ENCODE measurements around the gene FOXP4. TPM values are rescaled to one million over a fixed set of nuclear protein-coding genes. Genes with fewer than 3 reads are reported as not detected.

FOXP4 gene
- total and polyA plus RNA-seq, 2 donors (not counting 1 experiment from before 2014, with no cell fraction given), result 0.81 to 1.8 TPM

- TF ChIP-seq CTCF (conservative IDR thresholded peaks at IDR 0.05 in 1 of 2, IDR thresholded peaks at IDR 0.05 in 1 of 2; ENCODE audit: low read depth in 1 of 2, low read length in 2 of 2) (no peak), EZH2 (IDR thresholded peaks at IDR 0.05; ENCODE audit: low read length, missing control alignments) (no peak)
- Histone ChIP-seq H3K36me3 (ENCODE audit: control insufficient read depth, insufficient read depth, low read length) (no peaks in the 10 kb centered on the region), H3K9me3 (ENCODE audit: control insufficient read depth, insufficient read depth, low read depth, low read length) (no peaks in the 10 kb centered on the region), H2AFZ (ENCODE audit: low read length) (no peak overlapping the region), H3K4me1 (ENCODE audit: control insufficient read depth, extremely low read depth, insufficient read depth, low read length) (no peaks in the 10 kb centered on the region), H3K9ac (ENCODE audit: insufficient read depth, low read length) (no peak overlapping the region), H3K4me2 (ENCODE audit: extremely low read depth, insufficient read depth, low read length) (no peak overlapping the region), H3K79me2 (ENCODE audit: control insufficient read depth, insufficient read depth, low read length) (no peaks in the 10 kb centered on the region), H3K4me3 (replicated peaks in 1 of 4; ENCODE audit: control extremely low read depth in 1 of 4, insufficient read depth in 1 of 4, low read depth in 3 of 4, low read length in 4 of 4) (no peak overlapping the region), H4K20me1 (ENCODE audit: control insufficient read depth, extremely low read depth, insufficient read depth, low read length) (no peaks in the 10 kb centered on the region), H3K27me3 (ENCODE audit: control insufficient read depth, insufficient read depth, low read length) (no peaks in the 10 kb centered on the region), H3K27ac (ENCODE audit: insufficient read depth, low read length) (no peak overlapping the region)
- no peak for DNase-seq (ENCODE audit: low read depth in 2 of 2)
Observed at GRCh38 chr6:41596096-41596685, 50.0 kb downstream of the FOXP4 start.

GRCh38 chr6:41596807-41597206, 50.6 kb downstream of the FOXP4 start:
- Histone ChIP-seq H3K4me1 (ENCODE audit: control insufficient read depth, extremely low read depth, insufficient read depth, low read length) (no peaks in the 10 kb centered on the region), H3K27ac (ENCODE audit: insufficient read depth, low read length) (no peak overlapping the region), H3K9ac (ENCODE audit: insufficient read depth, low read length) (no peak overlapping the region), H3K36me3 (ENCODE audit: control insufficient read depth, insufficient read depth, low read length) (no peaks in the 10 kb centered on the region), H3K4me3 (replicated peaks in 1 of 4; ENCODE audit: control extremely low read depth in 1 of 4, insufficient read depth in 1 of 4, low read depth in 3 of 4, low read length in 4 of 4) (no peak overlapping the region), H3K79me2 (ENCODE audit: control insufficient read depth, insufficient read depth, low read length) (no peaks in the 10 kb centered on the region), H4K20me1 (ENCODE audit: control insufficient read depth, extremely low read depth, insufficient read depth, low read length) (no peaks in the 10 kb centered on the region), H3K4me2 (ENCODE audit: extremely low read depth, insufficient read depth, low read length) (no peak overlapping the region), H3K9me3 (ENCODE audit: control insufficient read depth, insufficient read depth, low read depth, low read length) (no peaks in the 10 kb centered on the region), H2AFZ (ENCODE audit: low read length) (no peak overlapping the region), H3K27me3 (ENCODE audit: control insufficient read depth, insufficient read depth, low read length) (no peaks in the 10 kb centered on the region)
- TF ChIP-seq EZH2 (IDR thresholded peaks at IDR 0.05; ENCODE audit: low read length, missing control alignments) (no peak), CTCF (conservative IDR thresholded peaks at IDR 0.05 in 1 of 2, IDR thresholded peaks at IDR 0.05 in 1 of 2; ENCODE audit: low read depth in 1 of 2, low read length in 2 of 2) (no peak)
- no peak for DNase-seq (ENCODE audit: low read depth in 2 of 2)

- Histone ChIP-seq H2AFZ (ENCODE audit: low read length) (no peak overlapping the region), H3K4me3 (replicated peaks in 1 of 4; ENCODE audit: control extremely low read depth in 1 of 4, insufficient read depth in 1 of 4, low read depth in 3 of 4, low read length in 4 of 4) (no peak overlapping the region), H3K27me3 (ENCODE audit: control insufficient read depth, insufficient read depth, low read length) (no peaks in the 10 kb centered on the region), H3K4me2 (ENCODE audit: extremely low read depth, insufficient read depth, low read length) (no peak overlapping the region), H3K79me2 (ENCODE audit: control insufficient read depth, insufficient read depth, low read length) (no peaks in the 10 kb centered on the region), H3K9ac (ENCODE audit: insufficient read depth, low read length) (no peak overlapping the region), H3K9me3 (ENCODE audit: control insufficient read depth, insufficient read depth, low read depth, low read length) (no peaks in the 10 kb centered on the region), H4K20me1 (ENCODE audit: control insufficient read depth, extremely low read depth, insufficient read depth, low read length) (no peaks in the 10 kb centered on the region), H3K4me1 (ENCODE audit: control insufficient read depth, extremely low read depth, insufficient read depth, low read length) (no peaks in the 10 kb centered on the region), H3K36me3 (ENCODE audit: control insufficient read depth, insufficient read depth, low read length) (no peaks in the 10 kb centered on the region), H3K27ac (ENCODE audit: insufficient read depth, low read length) (no peak overlapping the region)
- no peak for TF ChIP-seq CTCF (conservative IDR thresholded peaks at IDR 0.05 in 1 of 2, IDR thresholded peaks at IDR 0.05 in 1 of 2; ENCODE audit: low read depth in 1 of 2, low read length in 2 of 2)
- no peak for TF ChIP-seq EZH2 (IDR thresholded peaks at IDR 0.05; ENCODE audit: low read length, missing control alignments)
- DNase-seq (ENCODE audit: low read depth in 2 of 2), result no peak
Observed at GRCh38 chr6:41597246-41598000, 51.2 kb downstream of the FOXP4 start.

All from fibroblast of lung (primary cell).